Heart right ventricle (tissue), 16 donors: ENCODE measurements around the gene RAPGEF2. TPM values are rescaled to one million over a fixed set of nuclear protein-coding genes. Genes with fewer than 3 reads are reported as not detected.

ENCODE experiments used
- ATAC-seq, 8 donors: fragments of 200-7000 bp; cut with Tn5 transposase; one replicate each; pipeline ENCODE4 v1.9.1; 2020; ENCODE audit warnings: mild to moderate bottlenecking in 8 of 8, moderate library complexity in 8 of 8, moderate number of reproducible peaks in 1 of 8
- DNase-seq, 2 donors: peaks; one replicate each; pipeline ENCODE4 v3.0.0-alpha.2; 2020
- H3K27ac ChIP-seq, 10 donors: fragments of 200-600 bp; sonication (generic) in 2 of 10; one replicate each; pipeline versions ENCODE4 v1.5.0 to v1.8.0; 2020 to 2022; ENCODE audit warnings: mild to moderate bottlenecking in 3 of 10
- H3K27me3 ChIP-seq, 7 donors: fragments of 200-600 bp; one replicate each; pipeline ENCODE4 v1.8.0; 2021 to 2022; ENCODE audit warnings: mild to moderate bottlenecking in 2 of 7
- H3K36me3 ChIP-seq, 9 donors: fragments of 200-600 bp; sonication (generic) in 1 of 9; one replicate each; pipeline versions ENCODE4 v1.5.0 to v1.8.0; 2020 to 2022; ENCODE audit warnings: mild to moderate bottlenecking in 2 of 9
- H3K4me1 ChIP-seq, 9 donors: fragments of 200-600 bp; sonication (generic) in 1 of 9; one replicate each; pipeline versions ENCODE4 v1.5.0 to v1.8.0; 2020 to 2022; ENCODE audit warnings: mild to moderate bottlenecking in 4 of 9
- H3K4me3 ChIP-seq, 10 donors: fragments of 200-600 bp; sonication (generic) in 2 of 10; one replicate each; pipeline versions ENCODE4 v1.5.0 to v1.8.0; 2020 to 2022; ENCODE audit warnings: mild to moderate bottlenecking in 7 of 10, moderate library complexity in 2 of 10
- H3K9me3 ChIP-seq, 11 donors: fragments of 200-600 bp in 10 of 11; sonication (generic) in 2 of 11; one replicate each; pipeline versions ENCODE4 v1.5.0 to v1.8.0; 2013 to 2022; ENCODE audit warnings: mild to moderate bottlenecking in 2 of 11, control low read depth in 1 of 11, moderate library complexity in 1 of 11
- WGBS, 2 donors: extraction: QIAGEN DNeasy Blood & Tissue Kit; methylation state at CpG; one replicate each; pipeline ENCODE4 v1.1.7; 2013; ENCODE audit warnings: inconsistent platforms in 1 of 2; 5-methylcytosine and 5-hydroxymethylcytosine counted together
- intact Hi-C, 10 donors: fragments of 100-400 bp; cut with DNase I; formaldehyde crosslinking; loops; one replicate each; pipeline versions ENCODE4 v1.11.1 to v1.14.2; 2022
- polyA plus RNA-seq, 2 donors: library from polyadenylated mRNA; stranded (reverse); fragments of 200-250 nt; gene quantifications; one replicate each; pipeline ENCODE4 v1.2.3, GENCODE V29; 2013
- total RNA-seq, 10 donors: library from RNA; stranded (reverse); fragmentation: NEBNext Ultra II Directional in 3 of 10; extraction: Animal tissue kit (Norgen Biotek cat#: 25700) in 3 of 10; gene quantifications; one replicate each; pipeline versions ENCODE4 v1.2.1 to v1.2.4, GENCODE V29; 2021 to 2023
- TF ChIP-seq, protein P1 (sequence below), 9 donors: fragments of 200-600 bp; sonication (generic) in 2 of 9; IDR thresholded peaks; one replicate each; pipeline versions ENCODE4 v1.5.0 to v1.8.0; 2021 to 2022; ENCODE audit warnings: antibody characterized with exemption in 9 of 9, mild to moderate bottlenecking in 5 of 9, moderate library complexity in 1 of 9
- donor health status: Arrhythmogenic right ventricular cardiomyopathy.
- donor health status: ischemic (EF 13 %, LVEDD 7.1; RV severe dilation, severe dysfunction).
- donor health status: healthy with polysubstance abuse.
- donor health status: DM: no; HTN: yes; CAD: no.
- donor health status: DM: no; HTN: no; CAD: no.
- donor health status: ischemic (EF 25% LVEDD 6.9; RV normal size, moderate dysfunction).
- donor health status: ischemic (EF 25% LVEDD 5.7; RV mildly dilated, moderate dysfunction).
- donor health status: healthy.
- donor health status: DM: yes; HTN: yes; CAD: no.
- donor health status: Ischemic cardiomyopathy.
- donor health status: ischemic (EF 35%, LVEDD 5.7; RV mildly dilated, moderate dysfunction).
- donor health status: nonischemic (EF 11% LVEDD 7.7; RV severe dilation, severe dysfunction).
- donor health status: DM: yes; HTN: yes; CAD: no.
- donor health status: PGD.
- donor health status: ischemic (EF 29% LVEDD 5.4; RV normal size, mild dysfunction).
- donor health status: nonischemic (EF 23%, LVEDD 6.1; RV moderate dilation, normal function).

RAPGEF2 gene
- total and polyA plus RNA-seq, 12 donors = 9.2 to 68.8 (median 53.7) TPM

DNA sequence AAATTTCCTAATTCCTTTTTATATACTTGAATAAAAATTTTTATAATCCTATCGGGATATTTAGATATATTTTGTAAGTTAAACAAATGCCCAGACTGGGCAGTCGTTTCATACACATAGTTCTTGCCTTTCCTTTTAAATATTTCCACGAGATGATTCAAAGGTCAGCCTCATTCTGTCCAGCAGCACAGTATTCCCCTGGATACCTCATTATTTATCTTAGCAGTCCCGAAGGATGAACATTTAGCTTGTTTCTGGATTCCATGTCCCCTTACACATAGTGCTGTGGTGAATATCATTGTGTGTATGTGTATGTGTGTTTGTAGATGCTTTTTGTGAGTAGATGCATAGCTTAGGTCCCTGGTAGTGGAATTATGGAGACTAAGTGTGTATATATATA, 38.3 kb downstream of the RAPGEF2 start:
- Histone ChIP-seq H3K4me3 (no peak overlapping the region), H3K27me3 (no peaks in the 10 kb centered on the region), H3K9me3 (no peaks in the 10 kb centered on the region), H3K36me3 (no peaks in the 10 kb centered on the region), H3K4me1 (peaks cover 15 to 99% (median 83%) of the 10 kb centered on the region in 9 donors), H3K27ac (no peak overlapping the region)
- TF ChIP-seq, protein P1, sequence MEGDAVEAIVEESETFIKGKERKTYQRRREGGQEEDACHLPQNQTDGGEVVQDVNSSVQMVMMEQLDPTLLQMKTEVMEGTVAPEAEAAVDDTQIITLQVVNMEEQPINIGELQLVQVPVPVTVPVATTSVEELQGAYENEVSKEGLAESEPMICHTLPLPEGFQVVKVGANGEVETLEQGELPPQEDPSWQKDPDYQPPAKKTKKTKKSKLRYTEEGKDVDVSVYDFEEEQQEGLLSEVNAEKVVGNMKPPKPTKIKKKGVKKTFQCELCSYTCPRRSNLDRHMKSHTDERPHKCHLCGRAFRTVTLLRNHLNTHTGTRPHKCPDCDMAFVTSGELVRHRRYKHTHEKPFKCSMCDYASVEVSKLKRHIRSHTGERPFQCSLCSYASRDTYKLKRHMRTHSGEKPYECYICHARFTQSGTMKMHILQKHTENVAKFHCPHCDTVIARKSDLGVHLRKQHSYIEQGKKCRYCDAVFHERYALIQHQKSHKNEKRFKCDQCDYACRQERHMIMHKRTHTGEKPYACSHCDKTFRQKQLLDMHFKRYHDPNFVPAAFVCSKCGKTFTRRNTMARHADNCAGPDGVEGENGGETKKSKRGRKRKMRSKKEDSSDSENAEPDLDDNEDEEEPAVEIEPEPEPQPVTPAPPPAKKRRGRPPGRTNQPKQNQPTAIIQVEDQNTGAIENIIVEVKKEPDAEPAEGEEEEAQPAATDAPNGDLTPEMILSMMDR (IDR thresholded peaks at IDR 0.05) = no peak
- no peak for DNase-seq
- peak in 2 of 8 donors; percentile 20 to 41 for ATAC-seq
- 51 to 54% methylated on average over 4 of the region's 4 CpGs for WGBS, 2 donors
- intact Hi-C loops = no loop called here

GRCh38 chr4:159142241-159142640, 39.4 kb downstream of the RAPGEF2 start:
- intact Hi-C loops = no loop called here
- Histone ChIP-seq H3K4me1 (peaks cover 11 to 99% (median 88%) of the 10 kb centered on the region in 9 donors), H3K9me3 (no peaks in the 10 kb centered on the region), H3K27ac (no peak overlapping the region), H3K36me3 (no peaks in the 10 kb centered on the region), H3K4me3 (no peak overlapping the region), H3K27me3 (no peaks in the 10 kb centered on the region)
- TF ChIP-seq, protein P1 (IDR thresholded peaks at IDR 0.05) = no peak
- ATAC-seq (no peak), DNase-seq (no peak)
- WGBS, 2 donors = 72 to 86% methylated on average over 3 of the region's 3 CpGs

DNA sequence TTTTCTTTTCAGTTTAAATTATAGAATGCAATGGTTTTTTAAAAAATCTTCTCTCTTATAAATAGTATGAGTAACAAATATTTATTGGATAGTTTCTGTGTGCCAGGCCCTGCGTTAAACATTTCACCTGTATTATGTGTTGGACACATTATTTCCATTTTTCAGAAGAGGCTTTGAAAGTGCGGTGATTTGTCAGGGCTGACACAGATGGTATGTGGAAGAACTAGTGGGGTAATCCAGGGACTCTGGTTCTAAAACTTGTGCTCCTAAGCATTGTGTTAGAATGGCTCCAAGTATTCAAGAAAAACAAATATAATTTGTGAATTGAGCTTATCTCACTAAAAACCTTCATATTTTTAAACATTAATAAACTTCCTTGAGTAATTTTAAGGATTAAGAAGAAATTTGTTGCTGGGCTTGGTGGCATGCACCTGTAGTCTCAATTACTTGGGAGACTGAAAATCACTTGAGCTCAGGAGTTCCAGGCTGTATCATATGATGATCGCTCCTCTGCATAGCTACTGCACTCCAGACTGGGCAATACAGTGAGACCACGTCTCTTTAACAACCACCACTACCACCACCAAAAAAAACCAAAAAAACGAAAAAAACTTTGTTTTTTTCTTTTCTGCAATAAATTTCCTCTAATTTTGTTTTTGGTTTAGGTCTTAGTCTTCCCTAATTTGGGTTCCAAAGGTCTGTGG, 40.0 kb downstream of the RAPGEF2 start:
- DNase-seq (no peak), ATAC-seq (no peak)
- H3K27ac ChIP-seq = no peak overlapping the region
- no peaks in the 10 kb centered on the region for H3K36me3 ChIP-seq
- intact Hi-C loops = no loop called here
- H3K4me1 ChIP-seq = peaks cover 11 to 99% (median 88%) of the 10 kb centered on the region in 9 donors
- no peaks in the 10 kb centered on the region for H3K27me3 ChIP-seq
- TF ChIP-seq, protein P1 (IDR thresholded peaks at IDR 0.05) = no peak
- H3K9me3 ChIP-seq = no peaks in the 10 kb centered on the region
- WGBS, 2 donors = 93 to 94% methylated on average over 5 of the region's 5 CpGs
- no peak overlapping the region for H3K4me3 ChIP-seq

DNA sequence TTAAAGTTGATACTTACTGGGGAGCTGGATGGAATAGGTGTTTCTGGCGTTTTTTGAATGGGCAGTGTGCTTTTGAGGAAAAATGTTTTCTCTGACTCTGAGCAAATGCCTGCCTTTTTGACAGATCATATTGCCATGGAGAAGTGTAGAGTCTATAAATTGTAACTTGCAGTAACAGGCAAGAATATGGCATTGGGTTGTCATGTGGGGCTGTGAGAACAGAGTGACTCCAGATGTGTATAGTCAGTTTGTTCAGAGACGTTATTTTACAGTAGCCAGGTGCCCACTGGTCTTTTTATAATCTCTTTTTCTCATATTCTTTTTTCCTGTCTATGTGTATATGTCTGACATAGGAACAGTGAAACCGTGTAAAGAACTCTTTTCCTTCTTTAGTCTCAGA, 40.8 kb downstream of the RAPGEF2 start:
- Histone ChIP-seq H3K27me3 (no peaks in the 10 kb centered on the region), H3K36me3 (no peaks in the 10 kb centered on the region), H3K9me3 (no peaks in the 10 kb centered on the region), H3K4me3 (no peak overlapping the region), H3K4me1 (peaks cover 11 to 99% (median 81%) of the 10 kb centered on the region in 9 donors), H3K27ac (no peak overlapping the region)
- intact Hi-C loops = no loop called here
- DNase-seq (no peak), ATAC-seq (no peak)
- TF ChIP-seq, protein P1 (IDR thresholded peaks at IDR 0.05) = no peak
- WGBS, 2 donors = 65% methylated on average over 3 of the region's 3 CpGs
